ENCODE data around the gene SDK2. TPM values are rescaled to one million over a fixed set of nuclear protein-coding genes. Genes with fewer than 3 reads are reported as not detected.

The SDK2 gene
- total RNA-seq, 1 donor from 2014 or later: 12.3 TPM

DNA sequence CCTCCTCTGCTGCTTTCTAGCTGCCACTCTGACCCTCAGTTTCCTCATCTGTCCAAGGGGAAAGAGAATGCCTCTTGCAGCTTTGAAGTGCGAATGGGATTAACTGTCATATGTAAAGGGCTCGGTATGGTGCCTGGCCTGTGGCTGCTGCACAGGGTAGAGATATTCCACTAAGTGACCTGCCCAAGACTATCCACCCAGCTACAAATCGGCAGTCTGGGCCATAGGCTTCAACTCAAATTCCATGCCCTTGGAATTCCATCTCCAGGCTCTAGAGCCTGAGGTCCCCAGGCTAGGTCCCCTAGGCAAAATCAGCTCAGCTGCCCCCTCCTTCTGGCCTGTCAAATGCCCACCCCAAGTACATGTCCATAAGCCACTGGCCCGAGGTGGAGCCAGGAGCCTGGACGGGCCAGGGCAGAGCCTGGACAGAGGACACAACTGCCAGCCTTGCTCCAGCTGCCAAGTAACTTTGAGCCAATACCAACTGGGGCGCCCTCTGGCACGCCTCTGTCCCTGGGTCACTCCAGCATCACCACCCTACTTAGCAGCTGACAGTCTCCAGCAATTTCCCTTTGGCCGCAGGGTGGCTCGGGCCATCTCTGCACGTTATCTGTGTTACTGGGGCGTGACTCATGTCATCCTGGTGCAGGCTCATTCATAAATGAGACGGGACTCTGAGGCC, 57.2 kb downstream of the SDK2 start:
- Mint-ChIP-seq H3K4me1 (ENCODE audit: low read depth, unreplicated experiment) (peaks cover 34% of the 10 kb centered on the region), H3K27ac (ENCODE audit: unreplicated experiment) (no peak overlapping the region), H3K9me3 (ENCODE audit: unreplicated experiment) (peaks cover 2% of the 10 kb centered on the region), H3K27me3 (ENCODE audit: unreplicated experiment) (peaks cover 14% of the 10 kb centered on the region), H3K36me3 (ENCODE audit: unreplicated experiment) (no peaks in the 10 kb centered on the region), H3K4me3 (ENCODE audit: unreplicated experiment) (no peak overlapping the region)
- TF ChIP-seq, protein P1, sequence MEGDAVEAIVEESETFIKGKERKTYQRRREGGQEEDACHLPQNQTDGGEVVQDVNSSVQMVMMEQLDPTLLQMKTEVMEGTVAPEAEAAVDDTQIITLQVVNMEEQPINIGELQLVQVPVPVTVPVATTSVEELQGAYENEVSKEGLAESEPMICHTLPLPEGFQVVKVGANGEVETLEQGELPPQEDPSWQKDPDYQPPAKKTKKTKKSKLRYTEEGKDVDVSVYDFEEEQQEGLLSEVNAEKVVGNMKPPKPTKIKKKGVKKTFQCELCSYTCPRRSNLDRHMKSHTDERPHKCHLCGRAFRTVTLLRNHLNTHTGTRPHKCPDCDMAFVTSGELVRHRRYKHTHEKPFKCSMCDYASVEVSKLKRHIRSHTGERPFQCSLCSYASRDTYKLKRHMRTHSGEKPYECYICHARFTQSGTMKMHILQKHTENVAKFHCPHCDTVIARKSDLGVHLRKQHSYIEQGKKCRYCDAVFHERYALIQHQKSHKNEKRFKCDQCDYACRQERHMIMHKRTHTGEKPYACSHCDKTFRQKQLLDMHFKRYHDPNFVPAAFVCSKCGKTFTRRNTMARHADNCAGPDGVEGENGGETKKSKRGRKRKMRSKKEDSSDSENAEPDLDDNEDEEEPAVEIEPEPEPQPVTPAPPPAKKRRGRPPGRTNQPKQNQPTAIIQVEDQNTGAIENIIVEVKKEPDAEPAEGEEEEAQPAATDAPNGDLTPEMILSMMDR (IDR thresholded peaks at IDR 0.05; ENCODE audit: partially characterized antibody, unreplicated experiment): no peak
- DNase-seq: no peak

DNA sequence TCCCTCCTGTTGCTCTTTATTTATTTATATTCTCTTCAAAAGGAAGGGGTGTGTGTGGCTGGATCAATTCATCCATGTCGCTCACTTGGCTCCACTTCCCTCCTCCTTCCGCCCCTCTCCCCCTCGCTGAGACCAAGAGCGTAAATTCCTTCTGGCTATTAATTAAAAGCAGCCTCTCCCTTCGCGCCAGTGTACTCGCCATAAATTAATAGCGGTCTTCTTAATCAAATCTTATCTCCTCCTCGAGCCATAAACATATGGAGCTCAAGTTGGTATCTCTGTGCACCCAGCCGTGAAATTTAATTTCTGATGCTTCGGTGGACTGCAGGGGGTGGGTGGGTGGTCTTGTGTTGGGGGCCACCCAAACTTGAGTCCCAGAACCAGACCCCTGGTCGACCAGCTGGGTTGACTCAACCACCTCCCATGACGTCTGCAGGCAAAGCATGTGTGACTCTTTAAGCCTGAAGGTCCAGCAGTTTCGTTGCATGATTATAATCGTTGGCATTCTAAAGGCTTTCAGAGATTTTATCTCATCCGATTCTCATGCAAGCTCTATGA, 57.9 kb downstream of the SDK2 start:
- Mint-ChIP-seq H3K36me3 (ENCODE audit: unreplicated experiment) (no peaks in the 10 kb centered on the region), H3K4me3 (ENCODE audit: unreplicated experiment) (no peak overlapping the region), H3K27ac (ENCODE audit: unreplicated experiment) (no peak overlapping the region), H3K9me3 (ENCODE audit: unreplicated experiment) (peaks cover 2% of the 10 kb centered on the region), H3K4me1 (ENCODE audit: low read depth, unreplicated experiment) (peaks cover 31% of the 10 kb centered on the region), H3K27me3 (ENCODE audit: unreplicated experiment) (peaks cover 14% of the 10 kb centered on the region)
- TF ChIP-seq, protein P1 (IDR thresholded peaks at IDR 0.05; ENCODE audit: partially characterized antibody, unreplicated experiment): no peak
- no peak for DNase-seq

DNA sequence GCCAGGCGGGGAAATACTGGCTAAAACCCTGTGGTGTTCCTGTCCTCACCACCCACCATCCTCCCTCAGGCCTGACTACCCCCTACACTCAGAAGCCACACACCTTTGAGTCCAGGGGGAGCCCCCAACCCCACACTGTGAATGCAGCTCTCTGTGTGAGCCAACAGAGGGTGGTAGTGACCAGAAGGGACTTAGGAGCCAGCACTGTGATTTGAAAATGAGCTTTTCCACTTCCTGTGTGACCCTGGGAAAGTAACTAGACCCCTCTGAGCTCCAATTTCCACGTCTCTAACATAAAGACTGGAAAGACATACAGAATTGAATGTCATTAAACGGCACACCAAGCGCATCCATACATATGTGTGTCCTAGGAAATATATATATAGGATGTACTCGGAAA, 58.7 kb downstream of the SDK2 start:
- H3K27ac Mint-ChIP-seq (ENCODE audit: unreplicated experiment): no peak overlapping the region
- H3K27me3 Mint-ChIP-seq (ENCODE audit: unreplicated experiment): peaks cover 14% of the 10 kb centered on the region
- H3K9me3 Mint-ChIP-seq (ENCODE audit: unreplicated experiment): peaks cover 2% of the 10 kb centered on the region
- no peak for DNase-seq
- H3K4me3 Mint-ChIP-seq (ENCODE audit: unreplicated experiment): no peak overlapping the region
- no peaks in the 10 kb centered on the region for H3K36me3 Mint-ChIP-seq (ENCODE audit: unreplicated experiment)
- peaks cover 27% of the 10 kb centered on the region for H3K4me1 Mint-ChIP-seq (ENCODE audit: low read depth, unreplicated experiment)
- TF ChIP-seq, protein P1 (IDR thresholded peaks at IDR 0.05; ENCODE audit: partially characterized antibody, unreplicated experiment): no peak

DNA sequence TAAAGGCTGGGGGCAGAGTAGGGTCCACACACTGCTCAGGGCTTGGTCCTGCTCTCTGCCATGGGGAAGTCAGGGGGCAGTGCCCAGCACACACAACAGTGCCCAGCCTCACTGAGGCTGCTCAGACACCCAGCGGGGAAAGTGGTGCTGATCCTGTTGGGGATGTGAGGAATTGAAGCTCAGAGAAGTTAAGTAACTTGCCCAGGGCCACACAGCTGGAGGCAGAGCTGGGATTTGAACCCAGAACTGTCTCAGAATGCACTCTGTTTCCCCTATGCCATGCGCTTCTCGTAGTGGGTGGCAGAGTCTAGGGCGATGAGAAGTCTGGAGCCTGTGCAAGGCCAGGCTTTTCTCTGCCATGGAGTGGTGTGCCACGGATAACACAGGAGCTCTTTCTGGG, 59.3 kb downstream of the SDK2 start:
- DNase-seq: no peak
- H3K4me1 Mint-ChIP-seq (ENCODE audit: low read depth, unreplicated experiment): peaks cover 24% of the 10 kb centered on the region
- peaks cover 11% of the 10 kb centered on the region for H3K27me3 Mint-ChIP-seq (ENCODE audit: unreplicated experiment)
- H3K27ac Mint-ChIP-seq (ENCODE audit: unreplicated experiment): no peak overlapping the region
- peaks cover 2% of the 10 kb centered on the region for H3K9me3 Mint-ChIP-seq (ENCODE audit: unreplicated experiment)
- H3K36me3 Mint-ChIP-seq (ENCODE audit: unreplicated experiment): no peaks in the 10 kb centered on the region
- TF ChIP-seq, protein P1 (IDR thresholded peaks at IDR 0.05; ENCODE audit: partially characterized antibody, unreplicated experiment): no peak
- H3K4me3 Mint-ChIP-seq (ENCODE audit: unreplicated experiment): no peak overlapping the region

DNA sequence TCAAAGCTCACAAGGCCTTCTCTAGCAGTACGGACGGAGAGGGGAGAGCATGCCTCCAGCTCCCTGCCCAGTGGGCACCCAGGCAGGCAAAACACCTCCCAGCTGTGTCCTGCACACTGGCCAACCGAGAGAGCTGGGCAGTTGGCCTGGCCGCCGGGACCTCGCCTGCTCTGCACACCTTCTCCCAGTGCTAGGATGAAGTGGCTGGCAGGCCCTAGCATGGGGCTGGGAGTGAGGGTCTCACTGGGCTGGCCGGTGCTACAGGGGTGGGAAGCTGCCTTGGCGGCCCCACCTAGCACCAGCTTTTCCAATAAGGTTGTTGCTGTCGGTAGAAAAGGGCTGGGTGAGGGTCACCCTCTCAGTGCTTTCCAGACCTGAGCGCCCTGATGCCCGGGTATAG, 60.2 kb downstream of the SDK2 start:
- H3K4me1 Mint-ChIP-seq (ENCODE audit: low read depth, unreplicated experiment): peaks cover 19% of the 10 kb centered on the region
- H3K4me3 Mint-ChIP-seq (ENCODE audit: unreplicated experiment): no peak overlapping the region
- TF ChIP-seq, protein P1 (IDR thresholded peaks at IDR 0.05; ENCODE audit: partially characterized antibody, unreplicated experiment): no peak
- H3K27ac Mint-ChIP-seq (ENCODE audit: unreplicated experiment): no peak overlapping the region
- peaks cover 7% of the 10 kb centered on the region for H3K27me3 Mint-ChIP-seq (ENCODE audit: unreplicated experiment)
- DNase-seq: no peak
- no peaks in the 10 kb centered on the region for H3K36me3 Mint-ChIP-seq (ENCODE audit: unreplicated experiment)
- H3K9me3 Mint-ChIP-seq (ENCODE audit: unreplicated experiment): peaks cover 2% of the 10 kb centered on the region

Measured in glutamatergic neuron (in vitro differentiated cells).